ENCODE results near the gene TWF2.

TWF2 gene

GRCh38 chr3:52227117-52227516 is 11.8 kb downstream of the TWF2 start:
- H3K27me3 Mint-ChIP-seq = no peaks in the 10 kb centered on the region
- peak overlapping the region; percentile 93 for H3K27ac Mint-ChIP-seq
- H3K4me1 Mint-ChIP-seq (ENCODE audit: low read depth) = peaks cover 60% of the 10 kb centered on the region
- no peaks in the 10 kb centered on the region for H3K9me3 Mint-ChIP-seq
- peaks cover 44% of the 10 kb centered on the region for H3K36me3 Mint-ChIP-seq (ENCODE audit: low read depth)
- no peak for DNase-seq
- no peak overlapping the region for H3K4me3 Mint-ChIP-seq

- Mint-ChIP-seq H3K27me3 (no peaks in the 10 kb centered on the region), H3K27ac (peak overlapping the region; percentile 93), H3K4me1 (ENCODE audit: low read depth) (peaks cover 61% of the 10 kb centered on the region), H3K36me3 (ENCODE audit: low read depth) (peaks cover 37% of the 10 kb centered on the region), H3K9me3 (no peaks in the 10 kb centered on the region), H3K4me3 (peak overlapping the region; percentile 54)
- no peak for DNase-seq
Observed at GRCh38 chr3:52226229-52226817, 12.6 kb downstream of the TWF2 start.

- no peaks in the 10 kb centered on the region for H3K9me3 Mint-ChIP-seq
- H3K4me3 Mint-ChIP-seq = peak within 1 kb of the TSS; percentile 54
- no peaks in the 10 kb centered on the region for H3K27me3 Mint-ChIP-seq
- H3K27ac Mint-ChIP-seq = peak within 1 kb of the TSS; percentile 93
- peaks cover 67% of the 10 kb centered on the region for H3K4me1 Mint-ChIP-seq (ENCODE audit: low read depth)
- DNase-seq = peak; percentile 66
- H3K36me3 Mint-ChIP-seq (ENCODE audit: low read depth) = peaks cover 30% of the 10 kb centered on the region
Observed at GRCh38 chr3:52225452-52226228, 13.3 kb downstream of the TWF2 start, which contains the start of gene TLR9. Gene TLR9, minus strand, starts transcription at chr3:52225645. Its CDS starts 116 bp downstream, at chr3:52225529.

GRCh38 chr3:52223449-52224408 is 15.2 kb downstream of the TWF2 start:
- DNase-seq = no peak

GRCh38 chr3:52222319-52223221 is 16.4 kb downstream of the TWF2 start:
- peak overlapping the region; percentile 70 for H3K4me3 Mint-ChIP-seq
- DNase-seq = no peak
- H3K4me1 Mint-ChIP-seq (ENCODE audit: low read depth) = peaks cover 89% of the 10 kb centered on the region
- peaks cover 2% of the 10 kb centered on the region for H3K36me3 Mint-ChIP-seq (ENCODE audit: low read depth)
- peak overlapping the region; percentile 80 for H3K27ac Mint-ChIP-seq
- no peaks in the 10 kb centered on the region for H3K27me3 Mint-ChIP-seq
- no peaks in the 10 kb centered on the region for H3K9me3 Mint-ChIP-seq

More at GRCh38 chr3:52223449-52224408, 15.2 kb downstream of the TWF2 start:
- Mint-ChIP-seq H3K9me3 (no peaks in the 10 kb centered on the region), H3K27me3 (no peaks in the 10 kb centered on the region), H3K36me3 (ENCODE audit: low read depth) (peaks cover 12% of the 10 kb centered on the region), H3K27ac (peak overlapping the region; percentile 66), H3K4me3 (no peak overlapping the region), H3K4me1 (ENCODE audit: low read depth) (peaks cover 83% of the 10 kb centered on the region)

- Mint-ChIP-seq H3K4me1 (ENCODE audit: low read depth) (peaks cover 94% of the 10 kb centered on the region), H3K36me3 (ENCODE audit: low read depth) (peaks cover 3% of the 10 kb centered on the region), H3K27me3 (no peaks in the 10 kb centered on the region), H3K4me3 (peak overlapping the region; percentile 70), H3K27ac (peak overlapping the region; percentile 80), H3K9me3 (no peaks in the 10 kb centered on the region)
- DNase-seq = peak; percentile 76
Observed at GRCh38 chr3:52221563-52222318, 17.2 kb downstream of the TWF2 start.

GRCh38 chr3:52221141-52221562 is 17.8 kb downstream of the TWF2 start:
- DNase-seq = no peak
- Mint-ChIP-seq H3K4me3 (peak overlapping the region; percentile 70), H3K27me3 (no peaks in the 10 kb centered on the region), H3K36me3 (ENCODE audit: low read depth) (peaks cover 7% of the 10 kb centered on the region), H3K27ac (peak overlapping the region; percentile 80), H3K9me3 (no peaks in the 10 kb centered on the region), H3K4me1 (ENCODE audit: low read depth) (peaks cover 92% of the 10 kb centered on the region)

- H3K36me3 Mint-ChIP-seq (ENCODE audit: low read depth) = peaks cover 13% of the 10 kb centered on the region
- peaks cover 89% of the 10 kb centered on the region for H3K4me1 Mint-ChIP-seq (ENCODE audit: low read depth)
- H3K27me3 Mint-ChIP-seq = no peaks in the 10 kb centered on the region
- DNase-seq = peak; percentile 95
- H3K27ac Mint-ChIP-seq = no peak overlapping the region
- H3K4me3 Mint-ChIP-seq = peak overlapping the region; percentile 20
- H3K9me3 Mint-ChIP-seq = no peaks in the 10 kb centered on the region
Observed at GRCh38 chr3:52220380-52221026, 18.5 kb downstream of the TWF2 start.

- no peak overlapping the region for H3K4me3 Mint-ChIP-seq
- peaks cover 82% of the 10 kb centered on the region for H3K4me1 Mint-ChIP-seq (ENCODE audit: low read depth)
- peak overlapping the region; percentile 66 for H3K27ac Mint-ChIP-seq
- no peaks in the 10 kb centered on the region for H3K27me3 Mint-ChIP-seq
- H3K9me3 Mint-ChIP-seq = no peaks in the 10 kb centered on the region
- peaks cover 27% of the 10 kb centered on the region for H3K36me3 Mint-ChIP-seq (ENCODE audit: low read depth)
- DNase-seq = peak; percentile 32
Observed at GRCh38 chr3:52218937-52219650, 19.9 kb downstream of the TWF2 start.

- Mint-ChIP-seq H3K36me3 (ENCODE audit: low read depth) (peaks cover 33% of the 10 kb centered on the region), H3K27me3 (no peaks in the 10 kb centered on the region), H3K4me1 (ENCODE audit: low read depth) (peaks cover 76% of the 10 kb centered on the region), H3K4me3 (peak overlapping the region; percentile 35), H3K9me3 (no peaks in the 10 kb centered on the region), H3K27ac (peak overlapping the region; percentile 66)
- DNase-seq = peak; percentile 43
Observed at GRCh38 chr3:52218454-52218853, 20.5 kb downstream of the TWF2 start.

- Mint-ChIP-seq H3K4me3 (peak overlapping the region; percentile 35), H3K36me3 (ENCODE audit: low read depth) (peaks cover 36% of the 10 kb centered on the region), H3K27ac (peak overlapping the region; percentile 44), H3K27me3 (no peaks in the 10 kb centered on the region), H3K4me1 (ENCODE audit: low read depth) (peaks cover 72% of the 10 kb centered on the region), H3K9me3 (no peaks in the 10 kb centered on the region)
- no peak for DNase-seq
Observed at GRCh38 chr3:52218026-52218425, 20.9 kb downstream of the TWF2 start.

GRCh38 chr3:52217409-52217805 is 21.6 kb downstream of the TWF2 start:
- Mint-ChIP-seq H3K27me3 (no peaks in the 10 kb centered on the region), H3K9me3 (no peaks in the 10 kb centered on the region), H3K36me3 (ENCODE audit: low read depth) (peaks cover 42% of the 10 kb centered on the region), H3K4me3 (peak overlapping the region; percentile 49), H3K4me1 (ENCODE audit: low read depth) (peaks cover 66% of the 10 kb centered on the region), H3K27ac (peak overlapping the region; percentile 86)
- no peak for DNase-seq

All from activated T-cell treated with anti-CD3 and anti-CD28 coated beads, Interleukin-2, amount 50 U/mL, for 24 hours (primary cell).